NT2/D1 (cell line): ENCODE measurements around the gene TEPSIN.

Source experiments
- DNase-seq: peaks from one replicate; pipeline ENCODE4 v3.0.0-alpha.2; 2011; ENCODE audit warnings: low read depth, low spot score
- H3K27me3 ChIP-seq: 2 replicates; pipeline ENCODE4 v1.6.0; 2011; ENCODE audit warnings: mild to moderate bottlenecking; ENCODE audit not compliant: insufficient read length, insufficient read depth
- H3K36me3 ChIP-seq: 2 replicates; pipeline ENCODE4 v1.6.1; 2011; ENCODE audit warnings: mild to moderate bottlenecking, low read length, mixed read lengths; ENCODE audit not compliant: insufficient read depth, insufficient read length
- H3K4me1 ChIP-seq: 2 replicates; pipeline ENCODE4 v1.5.1; 2011; ENCODE audit not compliant: insufficient read depth, insufficient read length
- H3K4me3 ChIP-seq: 2 replicates; pipeline ENCODE4 v1.5.1; 2011; ENCODE audit warnings: low read depth; ENCODE audit not compliant: insufficient read length
- H3K9ac ChIP-seq: 2 replicates; pipeline ENCODE4 v1.6.0; 2011; ENCODE audit warnings: low read depth; ENCODE audit not compliant: insufficient read length
- H3K9me3 ChIP-seq: 2 replicates; pipeline ENCODE4 v1.5.1; 2011; ENCODE audit warnings: mild to moderate bottlenecking, low read length; ENCODE audit not compliant: insufficient read depth
- SUZ12 ChIP-seq: IDR thresholded peaks from 2 replicates; pipeline ENCODE4 v1.6.1; 2011; ENCODE audit not compliant: insufficient read length, insufficient read depth; ENCODE audit errors: extremely low read depth
- YY1 ChIP-seq: IDR thresholded peaks from 2 replicates; pipeline ENCODE4 v1.6.1; 2011; ENCODE audit not compliant: insufficient read length, insufficient read depth
- ZNF274 ChIP-seq: IDR thresholded peaks from 2 replicates; pipeline ENCODE4 v1.6.1; 2011; ENCODE audit warnings: mild to moderate bottlenecking, low read depth, low read length

TEPSIN gene

DNA sequence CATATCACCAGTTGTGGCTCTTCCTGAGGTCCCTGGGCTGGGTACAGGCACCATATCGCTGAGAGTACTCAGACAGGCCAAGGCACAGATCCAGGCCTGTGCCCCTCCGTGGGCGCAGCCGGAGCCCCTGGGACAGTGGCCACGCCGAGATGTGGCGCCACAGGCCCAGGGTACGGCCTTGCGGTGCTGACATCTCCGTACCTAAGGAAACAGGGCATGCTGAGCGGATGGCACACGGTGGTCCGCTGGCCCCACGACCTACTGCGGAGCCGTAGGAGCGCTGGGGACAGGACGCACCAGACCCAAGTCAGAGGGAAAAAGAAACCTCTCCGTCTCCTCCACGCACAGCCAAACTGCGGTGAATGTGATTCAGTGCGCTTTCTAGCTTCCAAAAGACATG lies 26.7 kb upstream of the TEPSIN start:
- Histone ChIP-seq H3K4me1 (peaks cover 5% of the 10 kb centered on the region), H3K9me3 (no peaks in the 10 kb centered on the region), H3K27me3 (no peaks in the 10 kb centered on the region), H3K36me3 (peaks cover 75% of the 10 kb centered on the region), H3K4me3 (no peak overlapping the region), H3K9ac (no peak overlapping the region)
- TF ChIP-seq YY1 (no peak), SUZ12 (no peak), ZNF274 (no peak)
- no peak for DNase-seq

DNA sequence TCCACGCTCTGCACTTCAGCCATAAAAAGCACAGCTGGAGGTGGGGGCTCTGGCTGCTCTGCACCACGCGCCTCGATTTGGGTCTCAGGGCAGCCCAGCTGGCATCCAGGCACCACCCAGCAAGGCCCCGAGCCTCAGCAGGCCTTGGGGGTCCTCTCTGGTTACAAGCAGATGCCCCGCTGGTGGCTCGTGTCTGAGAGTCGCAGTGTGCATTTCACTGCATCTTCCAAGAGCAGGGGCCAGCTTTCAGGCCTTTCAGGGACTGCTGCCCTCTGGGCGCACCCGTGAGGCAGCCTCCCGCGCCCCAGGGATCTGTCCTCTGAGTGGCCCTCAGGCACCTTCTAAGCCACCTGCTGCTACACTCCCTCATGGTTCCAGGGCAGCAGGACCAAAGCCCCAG lies 25.8 kb upstream of the TEPSIN start:
- Histone ChIP-seq H3K9ac (no peak overlapping the region), H3K9me3 (no peaks in the 10 kb centered on the region), H3K36me3 (peaks cover 75% of the 10 kb centered on the region), H3K4me1 (peaks cover 5% of the 10 kb centered on the region), H3K27me3 (no peaks in the 10 kb centered on the region), H3K4me3 (no peak overlapping the region)
- DNase-seq, result no peak
- TF ChIP-seq YY1, result no peak
- no peak for TF ChIP-seq SUZ12
- TF ChIP-seq ZNF274, result no peak

DNA sequence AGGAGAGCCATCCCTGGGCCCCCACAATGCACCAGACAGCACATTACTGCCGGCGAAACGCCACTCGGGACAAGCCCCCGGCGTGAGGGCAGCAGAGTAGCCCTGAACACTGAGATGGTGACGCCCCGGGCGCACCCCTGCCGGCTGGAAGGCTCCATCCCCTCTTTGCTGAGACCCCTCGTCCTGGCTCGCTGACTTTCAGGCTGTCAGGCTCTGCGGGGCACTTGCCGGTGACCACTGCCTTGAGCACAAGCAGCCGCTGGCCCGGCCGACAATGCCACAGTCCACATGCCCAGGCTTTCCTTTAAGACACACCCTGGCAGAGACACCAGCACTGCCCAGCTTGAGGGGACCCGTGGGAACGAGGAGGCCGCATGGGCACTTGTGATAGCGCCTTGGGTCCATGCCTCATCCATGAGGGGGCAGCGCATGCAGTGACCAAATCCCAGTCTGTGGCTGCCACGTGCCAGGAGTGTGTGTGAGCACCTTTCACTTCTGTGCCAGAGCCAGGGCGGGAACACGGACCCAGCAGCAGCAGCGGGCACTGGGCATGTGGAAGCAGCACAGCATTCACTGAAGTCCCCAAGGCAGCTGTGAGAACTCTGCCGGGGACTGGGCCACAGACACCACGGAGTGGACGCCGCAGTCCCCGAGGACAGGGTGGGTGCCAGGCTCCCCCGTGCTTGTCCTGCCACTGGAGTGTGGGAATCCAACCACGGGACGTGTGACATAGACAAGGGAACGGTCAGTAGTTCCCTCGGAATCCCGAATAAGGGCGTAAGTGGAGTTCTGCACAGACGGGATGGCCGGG lies 24.7 kb upstream of the TEPSIN start:
- Histone ChIP-seq H3K36me3 (peaks cover 79% of the 10 kb centered on the region), H3K4me3 (no peak overlapping the region), H3K4me1 (peaks cover 5% of the 10 kb centered on the region), H3K9ac (no peak overlapping the region), H3K27me3 (no peaks in the 10 kb centered on the region), H3K9me3 (no peaks in the 10 kb centered on the region)
- DNase-seq, result no peak
- TF ChIP-seq YY1 (no peak), SUZ12 (no peak), ZNF274 (no peak)

DNA sequence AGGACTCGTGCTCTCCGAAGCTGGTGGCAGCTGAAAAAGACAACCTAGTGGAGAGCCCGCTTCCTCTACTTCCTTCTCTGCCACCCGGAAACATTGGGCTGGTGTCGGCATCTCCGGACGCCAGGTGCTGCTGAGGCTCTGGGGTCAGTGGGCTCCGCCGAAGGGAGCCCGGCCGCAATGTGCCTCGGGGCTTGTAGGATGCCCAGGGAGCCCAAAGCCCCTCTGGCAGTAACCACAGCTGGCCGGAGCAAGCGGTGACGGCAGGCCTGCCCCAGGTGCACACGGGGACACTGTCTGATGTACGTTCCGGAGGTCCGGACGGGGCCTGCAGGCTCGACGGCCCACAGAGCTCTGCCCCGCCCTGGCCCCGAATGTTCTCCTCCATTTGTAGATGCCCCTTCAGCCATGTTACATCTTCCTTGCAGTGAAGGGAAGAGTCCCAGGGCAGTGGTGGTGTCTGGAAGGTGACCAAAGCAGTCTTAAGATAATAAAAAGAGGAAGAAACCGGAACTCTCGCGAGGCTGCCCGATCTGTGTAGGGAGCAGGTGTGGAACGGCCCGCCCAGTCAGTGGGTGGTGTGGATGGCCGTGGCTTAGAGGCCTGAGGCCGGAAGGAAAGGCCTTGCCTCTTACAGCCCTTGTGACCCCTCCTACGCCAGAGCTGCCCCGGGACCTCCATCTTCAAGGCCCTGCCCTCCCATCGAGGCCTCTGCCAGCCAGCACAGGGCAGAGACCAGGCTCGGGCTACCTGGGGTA lies 22.9 kb upstream of the TEPSIN start:
- Histone ChIP-seq H3K4me1 (peaks cover 5% of the 10 kb centered on the region), H3K36me3 (peaks cover 85% of the 10 kb centered on the region), H3K27me3 (no peaks in the 10 kb centered on the region), H3K9ac (no peak overlapping the region), H3K9me3 (no peaks in the 10 kb centered on the region), H3K4me3 (no peak overlapping the region)
- DNase-seq, result no peak
- no peak for TF ChIP-seq YY1
- TF ChIP-seq SUZ12, result no peak
- TF ChIP-seq ZNF274, result no peak

DNA sequence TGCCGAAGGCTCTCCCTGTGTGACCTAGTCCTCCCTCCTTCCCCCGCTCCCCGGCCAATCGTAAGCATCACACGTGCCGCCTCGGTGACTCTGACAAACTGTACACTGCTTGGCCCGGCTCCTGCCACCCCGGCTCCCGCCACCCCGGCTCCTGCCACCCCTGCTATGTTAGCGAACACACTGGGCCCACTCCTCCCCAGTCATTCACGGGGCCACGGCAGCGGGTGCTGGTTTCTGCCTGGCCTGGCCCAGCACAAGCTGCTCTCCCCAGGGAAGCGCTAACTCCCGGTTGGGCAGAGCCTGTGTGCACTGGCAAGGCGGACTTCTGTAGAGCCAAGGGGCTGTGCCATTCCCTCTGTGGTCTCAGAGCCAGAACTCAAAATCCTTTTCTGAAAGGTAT lies 22.2 kb upstream of the TEPSIN start:
- H3K27me3 ChIP-seq, result no peaks in the 10 kb centered on the region
- peaks cover 5% of the 10 kb centered on the region for H3K4me1 ChIP-seq
- H3K9ac ChIP-seq, result no peak overlapping the region
- TF ChIP-seq YY1 (no peak), SUZ12 (no peak), ZNF274 (no peak)
- H3K9me3 ChIP-seq, result no peaks in the 10 kb centered on the region
- H3K36me3 ChIP-seq, result peaks cover 86% of the 10 kb centered on the region
- no peak overlapping the region for H3K4me3 ChIP-seq
- DNase-seq, result no peak

DNA sequence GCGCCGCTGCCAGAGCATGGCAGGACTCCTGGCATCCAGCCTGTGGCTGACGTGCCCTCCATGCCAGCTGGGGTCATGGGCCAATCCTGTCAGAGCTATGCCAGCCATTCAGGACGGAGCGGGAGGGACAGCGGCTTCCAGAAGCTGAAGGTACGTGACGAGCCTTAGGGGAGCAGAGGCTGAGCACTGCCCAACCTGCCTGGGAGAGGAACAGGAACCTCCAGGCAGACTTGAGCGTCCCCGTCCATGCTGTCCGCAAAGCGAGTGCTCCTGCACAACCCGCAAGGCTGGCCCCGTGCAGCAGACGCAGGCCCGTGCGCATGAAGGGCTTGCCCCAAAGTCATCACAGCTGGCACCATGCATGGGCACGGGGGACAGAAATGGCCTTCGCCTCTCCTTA lies 21.8 kb upstream of the TEPSIN start:
- TF ChIP-seq ZNF274 (no peak), SUZ12 (no peak), YY1 (no peak)
- Histone ChIP-seq H3K4me1 (peaks cover 7% of the 10 kb centered on the region), H3K9me3 (no peaks in the 10 kb centered on the region), H3K27me3 (no peaks in the 10 kb centered on the region), H3K4me3 (no peak overlapping the region), H3K36me3 (peaks cover 83% of the 10 kb centered on the region), H3K9ac (no peak overlapping the region)
- no peak for DNase-seq

DNA sequence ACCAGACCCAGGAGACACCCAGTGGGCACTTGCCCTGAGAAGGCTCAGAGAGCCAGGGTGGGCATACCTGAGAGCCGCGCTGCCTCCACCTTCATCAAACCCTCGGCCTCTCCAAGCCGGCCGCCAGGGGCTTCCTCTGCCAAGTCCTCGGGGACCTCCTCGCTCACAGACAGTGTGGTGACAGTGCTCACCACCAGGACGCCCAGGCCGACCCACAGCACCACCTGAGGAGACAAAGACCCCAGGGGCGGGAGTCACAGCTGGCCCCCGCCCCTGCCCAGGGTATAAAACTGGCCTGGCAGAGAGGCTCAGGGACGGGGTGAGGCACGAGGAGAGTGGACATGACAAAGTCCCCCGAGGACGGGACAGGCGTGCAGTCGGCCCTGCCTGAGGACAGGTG lies 21.3 kb upstream of the TEPSIN start:
- Histone ChIP-seq H3K9ac (no peak overlapping the region), H3K4me3 (no peak overlapping the region), H3K36me3 (peaks cover 78% of the 10 kb centered on the region), H3K27me3 (no peaks in the 10 kb centered on the region), H3K4me1 (peaks cover 12% of the 10 kb centered on the region), H3K9me3 (no peaks in the 10 kb centered on the region)
- TF ChIP-seq ZNF274, result no peak
- no peak for TF ChIP-seq YY1
- TF ChIP-seq SUZ12, result no peak
- DNase-seq, result no peak
